NCI-H446 treated with DMSO at 0.1 percent for 48 hours (cell line): Measurements from ENCODE around the gene IQSEC3.
"Not testable (repeated sequence)": the region's sequence is repeated elsewhere in the genome, so short reads cannot be mapped to it uniquely, and the experiment has no call there.

ENCODE experiments used
- DNase-seq: peaks from one replicate; lab custom pipeline; 2025; lab: John Stamatoyannopoulos, UW

IQSEC3 gene

DNA sequence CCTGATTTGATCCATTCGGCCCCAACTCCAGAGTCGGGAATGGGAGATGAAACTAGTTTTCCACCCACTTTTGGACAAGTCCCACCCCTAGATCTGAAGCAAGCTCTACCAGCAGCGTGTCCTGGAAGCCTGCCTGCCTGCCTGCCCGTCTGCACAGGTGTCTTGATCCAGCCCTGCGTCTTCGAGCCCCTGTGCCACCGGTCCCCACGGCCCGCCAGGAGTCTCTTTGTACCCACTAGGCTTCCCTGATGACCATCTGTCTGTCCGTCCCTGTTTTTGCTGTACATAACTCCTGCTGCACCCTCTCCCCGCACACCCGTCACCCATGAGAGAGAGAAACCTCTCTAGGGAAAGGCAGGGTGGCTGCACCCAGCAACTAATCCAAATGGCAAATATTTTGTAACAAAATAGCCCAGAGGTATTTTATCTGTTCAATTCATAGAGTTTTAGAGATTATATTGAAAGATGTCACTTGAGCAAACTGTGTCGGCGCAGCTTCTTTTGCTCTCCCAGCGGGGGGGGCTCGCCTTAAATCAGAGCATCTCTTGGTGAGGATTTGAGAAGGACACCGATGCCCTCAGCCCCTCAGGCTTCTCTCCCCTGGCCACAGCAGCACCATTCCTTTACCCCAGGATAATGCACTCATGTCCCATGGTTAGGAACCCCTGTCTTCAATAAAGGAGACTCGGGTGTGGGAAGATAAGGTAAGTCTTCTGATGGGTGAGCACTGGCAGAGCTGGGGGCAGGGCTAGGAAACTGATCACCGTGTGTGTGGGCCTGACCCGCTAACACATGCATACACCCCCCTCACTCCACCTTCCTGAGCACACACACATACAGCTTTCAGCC lies 111.6 kb downstream of the IQSEC3 start:
- no peak for DNase-seq

DNA sequence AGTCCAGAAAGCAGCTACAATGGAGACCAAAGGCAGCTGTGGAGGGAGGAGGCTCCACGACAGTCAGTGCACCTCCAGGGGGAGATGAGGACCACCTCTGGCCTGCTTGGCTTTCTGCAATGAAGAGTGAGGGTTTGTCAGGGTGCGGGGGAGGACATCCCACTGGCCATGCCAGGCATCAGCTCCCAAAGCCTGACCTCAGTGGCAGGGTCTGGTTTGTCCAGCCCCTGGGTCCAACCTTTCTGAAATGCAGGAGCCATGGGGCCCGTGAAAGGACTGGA lies 112.2 kb downstream of the IQSEC3 start:
- DNase-seq, result no peak

DNA sequence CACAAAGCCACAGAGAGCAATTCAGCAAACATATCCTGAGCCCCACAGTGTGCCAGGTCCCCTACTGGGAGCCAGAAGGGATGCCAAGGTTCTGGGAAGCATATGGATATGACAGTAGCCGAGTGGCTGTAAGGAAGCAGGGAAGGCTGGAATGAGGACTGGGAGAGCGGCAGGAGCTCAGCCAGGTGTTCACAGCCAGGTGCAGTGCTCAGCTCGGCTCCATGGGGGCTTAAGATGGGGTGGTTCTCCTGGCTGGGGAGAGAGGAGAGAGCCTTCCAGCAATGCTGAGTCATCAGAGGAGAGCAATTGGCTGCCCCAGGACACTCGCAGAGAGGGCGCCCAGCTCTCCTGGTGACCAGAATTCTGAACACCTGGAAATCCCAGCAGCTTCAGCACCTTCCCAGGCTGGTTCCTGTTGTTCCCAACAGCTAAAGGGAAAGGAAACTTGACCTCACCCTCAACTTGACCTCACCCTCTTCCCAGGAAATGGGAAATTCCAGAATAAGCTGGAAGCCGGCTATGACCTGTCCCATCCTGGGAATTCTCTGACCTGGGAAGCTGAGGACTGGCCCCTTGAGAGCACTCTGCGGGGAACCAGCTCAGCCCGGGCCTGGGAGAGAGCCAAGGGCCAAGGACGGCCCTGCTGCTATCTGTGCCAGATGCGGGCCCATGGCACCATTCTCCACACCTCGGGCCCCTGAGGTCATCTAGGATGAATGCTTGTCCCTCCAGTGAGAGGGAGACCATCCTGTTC lies 112.7 kb downstream of the IQSEC3 start:
- DNase-seq, result peak; percentile 77

DNA sequence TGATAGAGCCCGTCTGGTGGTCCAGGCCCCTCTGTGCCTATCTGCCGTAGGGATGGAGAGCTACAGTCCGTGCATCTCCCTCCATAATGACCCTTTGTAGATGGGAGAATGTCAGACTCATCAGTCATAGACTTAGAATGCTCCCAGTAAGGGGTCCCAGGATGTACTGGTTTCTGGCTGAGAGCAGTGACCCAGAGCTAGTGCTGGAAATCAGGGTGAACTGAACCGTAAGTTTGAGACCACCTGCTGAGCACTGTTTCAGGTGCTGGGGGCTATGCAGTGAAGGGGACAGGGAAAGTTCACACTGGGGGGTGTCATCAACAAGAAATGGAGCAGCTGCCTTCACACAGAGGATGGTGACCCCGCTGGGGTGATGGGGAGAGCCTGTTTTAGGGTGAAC lies 113.3 kb downstream of the IQSEC3 start:
- DNase-seq, result no peak

DNA sequence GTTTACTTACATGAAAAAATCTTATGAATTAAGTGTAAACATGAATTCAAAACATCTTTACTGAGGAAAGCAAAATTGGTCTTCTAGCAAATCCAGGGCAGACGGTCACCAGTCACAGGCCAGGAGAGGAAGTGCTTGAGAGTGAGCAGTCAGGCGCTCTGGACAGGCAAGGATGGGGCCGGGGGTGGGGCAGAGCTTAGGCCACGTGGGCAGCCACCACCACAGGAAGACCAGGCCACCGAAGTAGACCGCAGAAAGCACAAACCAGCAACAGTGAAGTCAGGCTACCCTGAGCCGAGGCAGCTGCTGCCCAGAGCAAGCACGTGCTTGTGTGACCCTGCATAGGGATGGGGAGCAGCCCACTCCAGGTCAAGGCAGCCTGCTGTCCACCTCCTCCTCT lies 113.9 kb downstream of the IQSEC3 start:
- no peak for DNase-seq

DNA sequence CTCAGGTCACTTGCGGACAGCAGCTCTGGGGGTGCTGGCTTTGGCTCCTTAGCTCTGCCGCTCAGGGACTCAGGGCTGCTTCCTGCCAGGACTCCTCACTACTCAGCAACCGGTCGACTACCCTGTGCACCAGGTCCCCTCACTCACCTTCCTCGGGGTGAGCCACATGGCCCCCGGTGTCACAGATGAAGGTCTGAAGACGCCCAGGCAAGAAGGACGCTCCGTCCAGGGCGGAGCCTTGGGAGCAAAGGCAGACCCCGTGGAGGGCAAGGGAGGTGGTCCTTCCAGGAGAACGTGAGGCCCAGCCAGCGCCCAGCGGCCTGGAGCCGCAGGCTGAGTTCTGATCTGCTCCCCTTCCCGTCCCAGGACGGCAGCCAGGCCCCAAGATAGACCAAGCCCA lies 115.4 kb downstream of the IQSEC3 start:
- no peak for DNase-seq

DNA sequence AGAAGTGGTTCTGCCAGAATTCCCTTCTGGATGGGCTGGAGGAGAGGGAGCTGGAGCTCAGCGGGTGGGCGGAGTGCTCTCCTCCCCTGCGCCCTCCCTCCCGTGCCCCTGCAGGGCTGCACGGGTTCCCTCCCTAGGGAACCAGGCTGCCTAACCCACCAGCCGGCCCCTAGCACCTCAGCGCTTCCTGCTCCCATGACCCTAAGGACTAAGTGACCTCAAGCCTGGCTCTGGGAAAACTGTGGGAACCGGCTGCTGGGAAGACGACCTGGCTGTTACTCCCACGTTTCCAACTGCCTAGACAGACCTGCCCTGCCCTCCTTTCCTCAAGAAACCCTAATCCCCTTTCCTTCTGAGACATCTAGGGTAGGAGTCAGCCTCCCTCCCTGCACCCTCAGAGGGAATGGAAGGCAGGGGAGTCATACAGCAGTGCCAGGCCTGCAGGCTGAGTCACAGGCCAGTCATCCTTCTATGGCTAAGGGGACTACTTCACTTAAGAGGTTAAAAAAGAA lies 115.9 kb downstream of the IQSEC3 start:
- DNase-seq, result no peak

DNA sequence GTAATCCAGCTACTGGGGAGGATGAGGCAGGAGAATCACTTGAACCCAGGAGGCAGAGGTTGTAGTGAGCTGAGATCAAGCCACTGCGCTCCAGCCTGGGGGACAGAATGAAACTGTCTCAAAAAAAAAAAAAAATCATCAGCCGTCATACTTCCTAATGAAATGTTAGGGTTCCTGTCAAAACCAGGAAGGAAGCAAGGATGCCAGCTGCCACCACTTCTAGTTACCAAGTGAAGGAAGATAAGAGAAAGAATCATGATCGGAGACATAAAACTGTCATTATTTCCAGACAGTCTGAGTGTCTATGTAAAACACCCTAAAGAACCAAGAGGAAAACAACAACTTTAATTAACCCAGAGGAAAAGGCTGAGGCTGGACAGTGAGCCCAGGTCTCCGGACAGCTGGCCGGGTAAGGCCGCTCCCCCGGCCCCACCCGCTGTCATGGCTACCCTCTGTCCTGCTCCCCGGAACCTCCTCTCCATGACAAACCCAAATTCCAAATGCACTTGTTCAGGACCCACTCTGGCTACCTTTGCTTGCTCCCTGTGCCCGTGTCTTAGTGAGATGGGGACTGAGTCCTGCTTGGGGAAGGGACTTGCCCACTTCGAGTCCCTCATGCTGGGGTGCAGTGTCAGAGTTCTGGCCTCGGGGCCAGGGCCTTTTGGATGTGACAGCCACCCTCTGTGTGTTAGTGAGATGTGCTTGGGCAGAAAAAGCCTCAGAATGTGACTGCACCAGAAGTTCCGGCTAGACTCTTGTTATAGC lies 118.4 kb downstream of the IQSEC3 start:
- DNase-seq, result no peak

DNA sequence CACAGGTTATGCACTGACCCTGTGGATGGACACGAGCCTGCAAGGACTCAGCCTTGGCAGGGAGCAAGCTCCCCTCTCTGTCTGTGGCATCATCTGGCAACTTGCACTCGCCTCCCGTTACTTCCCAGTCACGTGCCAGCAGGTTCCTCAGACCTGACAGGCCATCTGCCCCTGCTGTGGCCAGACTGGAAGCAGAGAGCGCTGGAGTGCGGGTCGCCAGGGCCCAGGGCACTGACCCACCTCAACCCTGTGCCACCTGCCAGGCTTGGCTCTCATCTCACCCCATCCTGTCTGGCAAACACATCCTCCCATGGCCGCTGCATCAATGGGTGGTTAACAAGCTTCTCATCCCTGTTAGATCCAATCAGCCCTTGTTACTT lies 119.0 kb downstream of the IQSEC3 start:
- DNase-seq, result no peak

DNA sequence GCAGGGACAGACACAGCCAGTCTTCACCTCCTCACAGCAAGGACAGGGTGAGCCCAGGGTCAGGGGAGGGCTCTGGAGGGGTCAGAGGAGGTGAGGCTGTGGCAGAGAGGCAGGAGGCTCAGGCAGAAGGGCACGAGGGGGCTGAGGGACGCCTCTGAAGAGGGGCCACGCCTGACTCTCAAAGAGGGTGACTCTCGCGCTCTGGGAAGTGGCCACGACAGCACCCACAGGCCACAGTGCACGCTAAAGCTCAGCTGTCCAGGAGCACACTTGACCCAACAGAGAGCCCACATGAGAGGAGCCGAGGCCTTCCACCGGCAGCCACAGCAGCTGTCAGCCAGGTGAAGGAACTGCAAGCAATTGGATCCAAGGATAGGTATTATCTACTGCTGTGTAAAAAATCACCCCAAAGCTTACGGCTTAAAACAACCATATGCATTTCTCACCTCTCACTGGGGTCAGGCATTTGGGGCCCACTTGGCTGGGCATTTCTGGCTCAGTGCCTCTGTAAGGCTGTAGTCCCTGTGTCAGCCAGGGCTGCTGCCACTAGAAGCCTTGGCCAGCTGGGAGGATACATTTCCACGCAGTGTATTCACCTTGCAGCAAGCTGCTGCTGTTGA lies 119.5 kb downstream of the IQSEC3 start:
- no peak for DNase-seq

DNA sequence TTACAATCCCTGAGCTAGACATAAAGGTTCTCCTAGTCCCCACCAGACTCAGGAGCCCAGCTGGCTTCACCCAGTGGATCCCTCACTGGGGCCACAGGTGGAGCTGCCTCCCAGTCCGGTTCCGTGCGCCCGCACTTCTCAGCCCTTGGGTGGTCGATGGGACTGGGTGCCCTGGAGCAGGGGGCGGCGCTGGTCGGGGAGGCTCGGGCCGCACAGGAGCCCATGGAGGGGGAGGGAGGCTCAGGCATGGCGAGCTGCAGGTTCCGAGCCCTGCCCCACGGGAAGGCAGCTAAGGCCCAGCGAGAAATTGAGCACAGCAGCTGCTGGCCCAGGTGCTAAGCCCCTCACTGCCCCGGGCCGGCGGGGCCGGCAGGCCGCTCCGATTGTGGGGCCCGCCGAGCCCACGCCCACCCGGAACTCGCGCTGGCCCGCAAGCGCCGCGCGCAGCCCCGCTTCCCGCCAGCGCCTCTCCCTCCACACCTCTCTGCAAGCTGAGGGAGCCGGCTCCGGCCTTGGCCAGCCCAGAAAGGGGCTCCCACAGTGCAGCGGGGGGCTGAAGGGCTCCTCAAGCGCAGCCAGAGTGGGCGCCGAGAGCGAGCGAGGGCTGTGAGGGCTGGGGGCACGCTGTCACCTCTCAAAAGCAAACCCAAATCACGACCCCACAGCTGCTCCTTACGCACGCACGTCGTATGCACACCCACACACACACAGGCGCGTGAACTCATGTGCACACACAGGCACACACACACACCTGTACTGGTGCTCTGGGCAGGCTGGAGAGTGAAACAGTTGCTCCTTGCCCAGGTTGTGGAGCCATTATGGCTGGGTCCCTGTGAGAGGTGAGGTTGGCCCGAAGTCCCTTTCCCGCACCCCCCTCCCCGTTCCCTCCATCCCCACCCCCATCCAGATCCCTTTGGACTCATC lies 121.7 kb downstream of the IQSEC3 start:
- DNase-seq, result not testable (repeated sequence)

DNA sequence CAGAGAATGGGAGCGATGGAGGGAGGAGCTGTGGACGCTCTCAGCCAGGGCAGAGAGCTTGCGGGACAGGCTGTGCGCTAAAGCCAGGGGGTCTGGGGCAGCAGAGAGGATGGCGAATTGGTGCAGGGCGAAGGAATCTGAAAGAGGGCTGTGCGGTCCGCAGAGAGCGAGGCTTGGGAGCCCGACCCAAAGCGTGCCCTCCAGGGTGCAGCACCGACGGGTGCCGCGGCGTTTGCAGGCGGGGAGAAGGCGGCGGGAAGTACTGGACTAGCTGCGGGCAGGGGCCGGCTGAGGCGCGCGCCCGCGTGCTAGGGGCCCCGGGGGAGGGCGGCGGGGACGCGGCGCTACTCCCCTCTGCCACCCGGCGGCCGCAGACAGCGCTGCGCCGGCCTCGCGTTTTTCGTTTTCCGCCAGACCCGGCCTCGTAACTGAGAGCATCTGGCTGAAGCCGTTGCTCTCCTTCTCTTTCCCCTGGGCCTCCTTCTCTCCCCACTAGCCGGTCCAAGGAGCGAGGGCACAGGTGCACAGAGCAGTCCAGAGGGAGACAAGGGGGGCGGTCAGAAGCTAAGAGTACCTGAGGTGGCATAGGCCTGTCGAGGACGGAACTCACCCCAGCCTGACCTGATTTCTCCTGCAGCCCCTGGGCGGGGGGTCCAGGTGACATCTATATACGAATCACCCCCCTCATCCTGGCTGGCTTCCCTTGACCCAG lies 122.5 kb downstream of the IQSEC3 start:
- no peak for DNase-seq

DNA sequence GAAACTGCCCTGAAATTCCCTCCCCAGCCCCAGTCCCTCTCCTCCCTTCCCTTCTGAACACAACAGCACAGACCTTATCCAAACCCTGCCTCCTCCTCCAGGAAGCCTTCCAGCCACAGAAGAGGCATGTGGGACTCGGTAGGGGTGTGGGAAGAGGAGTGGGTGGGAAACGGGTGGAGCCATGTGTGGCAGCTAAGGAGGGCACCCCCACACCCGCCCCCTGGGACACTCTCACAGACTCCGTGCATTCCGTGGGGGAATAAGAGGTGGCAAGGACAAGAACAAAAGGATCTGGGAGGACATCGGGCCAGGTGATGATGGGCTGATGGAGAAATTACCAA lies 123.0 kb downstream of the IQSEC3 start:
- no peak for DNase-seq

DNA sequence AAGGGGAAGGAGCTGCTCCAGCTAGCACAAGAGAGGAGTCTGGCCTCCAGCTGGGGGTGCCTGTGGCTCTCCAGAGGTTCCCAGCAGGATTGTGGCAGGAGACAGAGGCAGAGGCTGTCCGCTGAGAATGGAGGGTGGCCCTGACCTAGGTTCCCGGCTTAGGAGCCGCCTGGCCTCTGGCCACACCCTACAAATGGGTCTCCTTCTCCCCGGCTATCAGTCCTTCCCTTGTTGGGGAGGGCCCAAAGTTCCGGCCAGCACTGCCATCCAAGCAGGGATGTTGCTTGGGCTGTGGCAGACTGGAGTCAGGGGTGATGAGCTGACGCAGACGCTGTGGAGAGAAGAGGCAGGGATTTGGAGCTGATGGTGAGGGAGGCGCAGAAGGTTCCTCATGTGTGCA lies 124.3 kb downstream of the IQSEC3 start:
- no peak for DNase-seq

DNA sequence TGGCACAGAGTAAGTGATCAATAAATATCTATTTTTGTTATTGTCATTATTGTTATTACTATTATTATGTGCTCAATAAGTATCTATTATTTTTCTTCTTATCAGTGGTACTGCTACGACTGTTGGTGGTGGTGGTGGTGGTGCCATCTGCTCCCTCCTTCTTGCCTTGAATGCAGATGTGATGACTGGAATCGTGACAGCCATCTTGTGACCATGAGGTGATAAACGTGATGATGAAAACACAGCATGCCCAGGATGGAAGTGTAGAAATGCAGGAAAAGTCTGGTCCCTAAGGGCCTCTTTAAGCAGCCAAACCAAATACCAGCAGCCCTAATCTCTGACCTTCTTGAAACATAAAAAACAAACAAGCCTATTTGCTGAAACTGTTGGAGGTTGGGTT lies 125.0 kb downstream of the IQSEC3 start:
- DNase-seq, result no peak

DNA sequence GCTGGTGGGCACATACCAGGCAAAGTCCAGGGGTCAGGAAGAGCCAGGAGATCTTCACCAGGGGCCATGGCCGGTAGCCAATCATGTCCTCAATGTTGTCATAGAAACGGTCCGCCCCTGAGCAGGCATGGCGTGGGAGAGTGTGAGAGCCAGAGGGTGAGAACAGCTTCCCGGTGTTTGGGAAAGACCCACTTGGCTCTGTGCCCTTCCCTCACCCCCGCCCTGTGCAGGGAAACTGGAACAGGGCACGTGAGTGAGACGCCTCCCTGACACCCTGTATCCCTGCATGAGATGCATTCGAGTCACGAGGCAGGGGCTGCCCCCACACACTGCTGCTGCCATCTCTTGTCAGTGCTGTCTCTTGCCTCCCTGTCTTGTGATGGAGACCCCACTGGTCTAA lies 126.7 kb downstream of the IQSEC3 start:
- no peak for DNase-seq

DNA sequence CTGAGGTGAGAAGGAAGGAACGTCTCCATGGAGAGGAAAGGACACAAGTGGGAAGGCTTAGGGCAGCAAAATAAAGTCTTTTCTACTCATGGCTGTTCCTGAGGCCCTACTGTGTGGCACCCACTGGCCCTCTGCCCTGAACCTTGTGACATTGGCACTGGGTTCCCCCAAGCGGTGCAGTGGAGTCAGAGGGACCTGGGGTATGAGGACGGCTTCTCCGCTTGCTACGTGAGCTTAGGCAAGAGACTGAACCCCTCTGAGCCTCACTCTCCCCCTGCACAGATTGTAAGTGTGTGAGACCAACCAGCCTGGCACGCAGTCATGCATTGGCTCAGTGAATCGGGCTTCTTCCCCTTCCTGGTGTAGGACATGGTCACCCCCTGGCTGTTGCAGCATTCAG lies 127.7 kb downstream of the IQSEC3 start:
- DNase-seq, result no peak

DNA sequence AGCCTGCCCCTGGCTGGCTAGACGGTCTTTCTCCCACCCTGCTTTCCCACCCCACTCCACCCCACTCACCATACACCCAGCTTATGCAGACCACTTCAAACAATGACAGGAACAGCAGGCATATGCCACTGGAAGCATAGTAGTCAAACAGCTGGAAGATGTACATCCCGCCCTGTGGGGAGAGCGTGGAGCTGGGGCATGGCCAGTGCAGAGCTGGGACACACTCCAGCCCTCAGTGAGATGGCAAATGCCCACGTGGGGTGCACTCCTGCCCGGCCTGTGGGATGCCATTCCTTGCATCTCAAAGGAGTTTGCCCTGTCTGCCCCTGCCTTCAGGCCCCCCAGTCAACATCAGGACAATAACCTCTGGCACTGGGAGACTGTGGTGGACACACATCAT lies 128.6 kb downstream of the IQSEC3 start:
- DNase-seq, result no peak

DNA sequence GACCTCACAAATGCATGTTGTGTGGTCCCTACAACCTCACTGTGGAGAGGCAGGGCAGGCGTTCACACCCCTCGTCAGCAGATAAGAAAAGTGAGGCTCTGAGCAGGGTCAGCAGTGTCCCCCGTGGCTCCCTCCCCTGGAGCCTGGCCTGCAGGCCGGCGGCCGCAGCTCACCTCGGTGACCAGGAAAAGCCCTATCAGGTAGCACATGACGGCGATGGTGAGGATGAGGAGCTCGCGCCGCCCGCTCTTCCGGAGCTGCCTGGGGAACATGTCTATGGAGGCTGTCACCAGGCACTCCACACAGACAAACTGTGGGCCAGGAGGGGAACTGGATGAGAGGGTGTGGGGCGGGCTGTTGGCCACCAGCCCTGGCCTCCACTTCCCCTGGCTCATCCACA lies 129.4 kb downstream of the IQSEC3 start:
- DNase-seq, result no peak

DNA sequence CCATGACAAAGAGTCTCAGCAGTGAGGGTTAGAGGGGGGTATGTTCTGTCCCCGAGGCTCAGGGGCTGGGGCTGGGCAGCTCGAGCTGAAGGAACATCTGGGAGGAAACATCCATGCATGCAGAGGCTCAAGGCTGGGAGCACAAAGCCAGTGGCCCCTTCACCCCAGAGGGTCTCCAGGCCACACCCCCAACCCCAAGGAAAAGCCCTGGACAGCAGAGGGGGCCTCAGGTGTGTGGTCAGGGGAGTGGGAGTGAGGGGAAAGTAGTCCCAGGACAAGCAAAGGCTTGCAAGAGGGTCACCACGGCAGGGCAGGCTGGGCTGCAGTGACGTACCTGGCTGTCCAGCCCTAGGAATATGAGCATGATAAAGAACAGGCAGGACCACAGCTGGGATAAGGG lies 129.9 kb downstream of the IQSEC3 start:
- DNase-seq, result no peak

DNA sequence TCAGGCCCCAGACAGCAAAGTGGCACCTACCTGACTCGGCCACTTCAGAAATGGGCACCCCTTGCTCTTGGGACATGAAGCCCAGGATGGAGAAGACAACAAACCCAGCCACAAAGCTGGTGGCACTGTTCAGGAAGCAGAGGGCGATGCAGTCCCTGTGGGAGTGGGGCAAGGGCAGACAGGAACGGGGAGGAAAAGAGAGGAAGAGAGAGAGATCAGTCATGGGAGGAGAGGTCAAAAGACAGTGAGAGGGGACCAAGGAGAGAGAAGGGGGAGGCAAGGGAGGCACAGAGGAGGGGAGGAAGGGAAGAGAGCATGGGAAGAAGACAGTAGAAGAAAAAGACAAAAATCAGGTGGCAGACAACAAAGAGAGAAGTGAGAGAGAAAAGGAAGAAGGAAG lies 130.8 kb downstream of the IQSEC3 start:
- no peak for DNase-seq
